ENCODE results near the gene PRR7. TPM values are rescaled to one million over a fixed set of nuclear protein-coding genes. Genes with fewer than 3 reads are reported as not detected.

PRR7 gene
- total and polyA plus RNA-seq, 7 donors, result 0.39 to 3.8 (median 1.8) TPM

GRCh38 chr5:177455661-177456590 is 9.3 kb downstream of the PRR7 start:
- intact Hi-C loops (cut with DNase I), result loop anchor here (2.0 to 10.0 kb wide), 3 partner anchors 45 to 141 kb away; partner anchors contain the start of gene MXD3 (in 1 of the 2)
- no peaks in the 10 kb centered on the region for H3K9me3 ChIP-seq
- H3K27ac ChIP-seq, result peak overlapping the region; percentile 79
- peaks cover 0 to 4% of the 10 kb centered on the region in 2 donors for H3K36me3 ChIP-seq (ENCODE audit: insufficient read depth in 1 of 2, low read depth in 1 of 2)
- peaks cover 15% of the 10 kb centered on the region for H3K4me1 ChIP-seq
- DNase-seq (peak; percentile 93 to 96), ATAC-seq (peak; percentile 70 to 83 (median 78))
- H3K27me3 ChIP-seq (ENCODE audit: insufficient read depth in 3 of 3, low read length in 2 of 3), result peaks cover 0 to 18% (median 0%) of the 10 kb centered on the region in 3 donors
- peak overlapping the region; percentile 70 for H3K4me3 ChIP-seq
- WGBS, 3 donors, result 1% methylated on average over 68 to 76 of the region's 76 CpGs
- peak; percentile 94 for TF ChIP-seq CTCF (IDR thresholded peaks at IDR 0.05)

- 30 to 36% (median 30%) methylated on average over 12 of the region's 12 CpGs for WGBS, 3 donors
- H3K4me3 ChIP-seq, result peak overlapping the region; percentile 70
- intact Hi-C loops (cut with DNase I), result loop anchor here (2.0 to 10.0 kb wide), 2 partner anchors 140 to 142 kb away; partner anchors contain the start of gene MXD3 (in 1 of the 2)
- ATAC-seq (no peak), DNase-seq (peak in 1 of 2 donors; percentile 62)
- H3K9me3 ChIP-seq, result no peaks in the 10 kb centered on the region
- H3K27me3 ChIP-seq (ENCODE audit: insufficient read depth in 3 of 3, low read length in 2 of 3), result peaks cover 0 to 16% (median 0%) of the 10 kb centered on the region in 3 donors
- no peak for TF ChIP-seq CTCF (IDR thresholded peaks at IDR 0.05)
- peaks cover 0 to 4% of the 10 kb centered on the region in 2 donors for H3K36me3 ChIP-seq (ENCODE audit: insufficient read depth in 1 of 2, low read depth in 1 of 2)
- peaks cover 15% of the 10 kb centered on the region for H3K4me1 ChIP-seq
- peak overlapping the region; percentile 79 for H3K27ac ChIP-seq
These were observed 10.0 kb downstream of the PRR7 start for GRCh38 chr5:177456591-177456964.

- intact Hi-C loops (cut with DNase I), result loop anchor here (2.0 to 10.0 kb wide), 2 partner anchors 140 to 142 kb away; partner anchors contain the start of gene MXD3 (in 1 of the 2)
- TF ChIP-seq CTCF (IDR thresholded peaks at IDR 0.05), result peak; percentile 52
- WGBS, 3 donors, result 59 to 72% (median 60%) methylated on average over 24 of the region's 24 CpGs
- Histone ChIP-seq H3K4me3 (no peak overlapping the region), H3K9me3 (no peaks in the 10 kb centered on the region), H3K4me1 (peaks cover 15% of the 10 kb centered on the region), H3K27ac (peak overlapping the region; percentile 9), H3K36me3 (ENCODE audit: insufficient read depth in 1 of 2, low read depth in 1 of 2) (peaks cover 0 to 4% of the 10 kb centered on the region in 2 donors), H3K27me3 (ENCODE audit: insufficient read depth in 3 of 3, low read length in 2 of 3) (peaks cover 0 to 11% (median 0%) of the 10 kb centered on the region in 3 donors)
- ATAC-seq (peak; percentile 17 to 61 (median 58)), DNase-seq (peak; percentile 85 to 90)
These were observed 10.6 kb downstream of the PRR7 start for GRCh38 chr5:177456976-177457851.

- H3K27ac ChIP-seq, result no peak overlapping the region
- peak in 1 of 2 donors; percentile 62 for DNase-seq
- H3K9me3 ChIP-seq, result no peaks in the 10 kb centered on the region
- no peak for TF ChIP-seq CTCF (IDR thresholded peaks at IDR 0.05)
- H3K4me3 ChIP-seq, result no peak overlapping the region
- ATAC-seq, result no peak
- H3K4me1 ChIP-seq, result peaks cover 15% of the 10 kb centered on the region
- peaks cover 0 to 4% of the 10 kb centered on the region in 2 donors for H3K36me3 ChIP-seq (ENCODE audit: insufficient read depth in 1 of 2, low read depth in 1 of 2)
- peaks cover 0 to 4% (median 0%) of the 10 kb centered on the region in 3 donors for H3K27me3 ChIP-seq (ENCODE audit: insufficient read depth in 3 of 3, low read length in 2 of 3)
- 75 to 79% (median 78%) methylated on average over 17 to 20 of the region's 20 CpGs for WGBS, 3 donors
- intact Hi-C loops (cut with DNase I), result loop anchor here (2.0 to 10.0 kb wide), 2 partner anchors 141 to 143 kb away; partner anchors contain the start of gene MXD3 (in 1 of the 2)
These were observed 11.5 kb downstream of the PRR7 start for GRCh38 chr5:177457852-177458681.

Data from psoas muscle (tissue), 8 donors.